IPS DF 19.7 (cell line): ENCODE measurements around the gene UBE3B.

Experiments used
- DNase-seq: peaks from one replicate; pipeline ENCODE4 v3.0.0-alpha.2; 2013; ENCODE audit warnings: low read depth, low spot score

The UBE3B gene

GRCh38 chr12:109550281-109550680, 72.8 kb downstream of the UBE3B start:
- DNase-seq: no peak

GRCh38 chr12:109551108-109551507, 73.7 kb downstream of the UBE3B start:
- DNase-seq: no peak

- DNase-seq: no peak
These were observed 75.5 kb downstream of the UBE3B start for GRCh38 chr12:109552971-109553370.

- DNase-seq: no peak
These were observed 76.0 kb downstream of the UBE3B start for GRCh38 chr12:109553483-109553882.

- no peak for DNase-seq
These were observed 76.6 kb downstream of the UBE3B start for GRCh38 chr12:109553906-109554500.

GRCh38 chr12:109554761-109555160, 77.3 kb downstream of the UBE3B start:
- no peak for DNase-seq

- no peak for DNase-seq
These were observed 78.2 kb downstream of the UBE3B start for GRCh38 chr12:109555431-109556315.

- DNase-seq: no peak
These were observed 79.8 kb downstream of the UBE3B start for GRCh38 chr12:109557200-109557599.

GRCh38 chr12:109557805-109558204, 80.4 kb downstream of the UBE3B start:
- DNase-seq: no peak

GRCh38 chr12:109558374-109559199, 81.2 kb downstream of the UBE3B start:
- no peak for DNase-seq

- no peak for DNase-seq
These were observed 81.7 kb downstream of the UBE3B start for GRCh38 chr12:109559200-109559505.

- no peak for DNase-seq
These were observed 82.2 kb downstream of the UBE3B start for GRCh38 chr12:109559601-109560000.

- no peak for DNase-seq
These were observed 83.7 kb downstream of the UBE3B start for GRCh38 chr12:109560867-109561710.

GRCh38 chr12:109561711-109562030, 84.2 kb downstream of the UBE3B start:
- DNase-seq: no peak

GRCh38 chr12:109562871-109563270, 85.4 kb downstream of the UBE3B start:
- no peak for DNase-seq

GRCh38 chr12:109563291-109564284, 86.2 kb downstream of the UBE3B start:
- DNase-seq: no peak

GRCh38 chr12:109566424-109566823, 89.0 kb downstream of the UBE3B start:
- no peak for DNase-seq

- DNase-seq: no peak
These were observed 89.9 kb downstream of the UBE3B start for GRCh38 chr12:109567296-109567695.

- DNase-seq: no peak
These were observed 90.5 kb downstream of the UBE3B start for GRCh38 chr12:109567967-109568366.

- DNase-seq: no peak
These were observed 91.1 kb downstream of the UBE3B start for GRCh38 chr12:109568486-109568885.
